ENCODE data around the gene NSA2. TPM values are rescaled to one million over a fixed set of nuclear protein-coding genes. Genes with fewer than 3 reads are reported as not detected.

NSA2 gene
- total and polyA plus RNA-seq, 9 of the 15 experiments (the other 6 are each of a cell fraction or from before 2014, with no cell fraction given): 60.2 to 246 (median 183) TPM

DNA sequence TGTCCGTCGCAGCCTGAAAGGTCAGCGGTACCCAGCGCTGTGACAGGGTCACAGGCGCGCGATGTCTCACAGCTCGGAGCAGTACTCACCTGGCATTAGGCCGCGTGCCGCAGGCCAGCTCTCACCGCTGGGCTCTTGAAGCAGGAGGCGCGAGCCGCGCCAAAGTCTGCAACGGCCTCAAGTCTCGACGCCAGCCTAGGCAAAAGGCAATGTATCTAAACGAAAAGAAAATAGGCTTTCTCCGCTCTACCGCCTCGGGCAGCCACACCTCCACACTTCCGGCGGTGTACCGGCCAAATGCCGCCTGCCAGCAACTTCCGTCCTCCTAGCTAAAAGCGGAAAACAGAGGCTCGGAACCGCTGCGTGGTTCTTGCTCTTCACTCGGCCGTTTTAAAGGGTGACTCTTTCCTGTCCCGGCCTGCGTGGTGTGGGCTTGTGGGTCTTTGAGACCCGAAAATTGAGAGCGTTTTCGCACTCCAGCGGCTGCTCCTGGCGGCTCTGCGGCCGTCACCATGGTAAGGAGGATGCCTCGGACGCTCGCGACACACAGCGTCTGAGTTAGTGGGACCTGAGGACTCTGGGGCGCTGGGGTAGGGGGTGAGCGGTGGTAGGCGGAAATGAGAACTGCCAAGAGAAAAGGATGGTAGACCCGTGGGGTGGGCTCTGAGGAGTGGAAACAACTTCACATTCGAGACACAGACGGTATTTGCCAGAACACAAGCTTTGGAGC lies at the start of gene NSA2, which contains the start of gene GFM2 (continued):
- TF ChIP-seq CTBP1 (IDR thresholded peaks at IDR 0.05; ENCODE audit: borderline replicate concordance) (peak; percentile 88; the same call in 1 of the 2 replicates), BCL6 (CRISPR knock-in tag; IDR thresholded peaks at IDR 0.05) (no peak), CBX5 (IDR thresholded peaks at IDR 0.05; ENCODE audit: borderline replicate concordance, low read depth) (no peak), PKNOX1 (IDR thresholded peaks at IDR 0.05) (peak; percentile 76), TRIM24 (IDR thresholded peaks at IDR 0.05) (peak in 1 of 2 experiments; percentile 99; a peak in 2 of 4 replicates), CREB1 (IDR thresholded peaks at IDR 0.05) (no peak), CREB1 (CRISPR knock-in tag; IDR thresholded peaks at IDR 0.05) (peak; percentile 75), HBP1 (CRISPR knock-in tag; IDR thresholded peaks at IDR 0.05) (0 out of 2 replicates have a peak, but pooled peaks have one; percentile 8), TAF7 (tag; IDR thresholded peaks at IDR 0.05) (peak; percentile 71; the same call in 1 of the 2 replicates), MAFK (IDR thresholded peaks at IDR 0.05; ENCODE audit: low read length) (0 out of 2 replicates have a peak, but pooled peaks have one; percentile 8), KLF13 (tag; IDR thresholded peaks at IDR 0.05; ENCODE audit: borderline replicate concordance, low read depth) (peak; percentile 41; the same call in 1 of the 2 replicates), MAX (CRISPR knock-in tag; IDR thresholded peaks at IDR 0.05) (peak; percentile 79; the same call in 1 of the 2 replicates), IFI16 (CRISPR knock-in tag; IDR thresholded peaks at IDR 0.05) (no peak), ZNF175 (CRISPR knock-in tag; IDR thresholded peaks at IDR 0.05; ENCODE audit: low read depth) (peak; percentile 59; the same call in 1 of the 2 replicates), POLR2B (IDR thresholded peaks at IDR 0.05; ENCODE audit: low read depth, partially characterized antibody) (peak; percentile 68), ZNF830 (CRISPR knock-in tag; IDR thresholded peaks at IDR 0.05) (no peak), SRF (CRISPR knock-in tag; IDR thresholded peaks at IDR 0.05) (0 out of 4 replicates have a peak, but pooled peaks of 1 of the 2 experiments have one; percentile 29), CC2D1A (IDR thresholded peaks at IDR 0.05) (0 out of 2 replicates have a peak, but pooled peaks have one; percentile 27), ETV1 (tag; conservative IDR thresholded peaks at IDR 0.05; ENCODE audit: low read depth) (peak; percentile 98)
- TF ChIP-seq, protein P1, sequence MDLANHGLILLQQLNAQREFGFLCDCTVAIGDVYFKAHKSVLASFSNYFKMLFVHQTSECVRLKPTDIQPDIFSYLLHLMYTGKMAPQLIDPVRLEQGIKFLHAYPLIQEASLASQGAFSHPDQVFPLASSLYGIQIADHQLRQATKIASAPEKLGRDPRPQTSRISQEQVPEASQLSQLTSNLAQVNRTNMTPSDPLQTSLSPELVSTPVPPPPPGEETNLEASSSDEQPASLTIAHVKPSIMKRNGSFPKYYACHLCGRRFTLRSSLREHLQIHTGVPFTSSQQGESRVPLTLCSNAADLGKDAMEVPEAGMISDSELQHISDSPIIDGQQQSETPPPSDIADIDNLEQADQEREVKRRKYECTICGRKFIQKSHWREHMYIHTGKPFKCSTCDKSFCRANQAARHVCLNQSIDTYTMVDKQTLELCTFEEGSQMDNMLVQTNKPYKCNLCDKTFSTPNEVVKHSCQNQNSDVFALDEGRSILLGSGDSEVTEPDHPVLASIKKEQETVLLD (IDR thresholded peaks at IDR 0.05): 0 out of 2 replicates have a peak, but pooled peaks have one; percentile 37
- TF ChIP-seq, protein P2, sequence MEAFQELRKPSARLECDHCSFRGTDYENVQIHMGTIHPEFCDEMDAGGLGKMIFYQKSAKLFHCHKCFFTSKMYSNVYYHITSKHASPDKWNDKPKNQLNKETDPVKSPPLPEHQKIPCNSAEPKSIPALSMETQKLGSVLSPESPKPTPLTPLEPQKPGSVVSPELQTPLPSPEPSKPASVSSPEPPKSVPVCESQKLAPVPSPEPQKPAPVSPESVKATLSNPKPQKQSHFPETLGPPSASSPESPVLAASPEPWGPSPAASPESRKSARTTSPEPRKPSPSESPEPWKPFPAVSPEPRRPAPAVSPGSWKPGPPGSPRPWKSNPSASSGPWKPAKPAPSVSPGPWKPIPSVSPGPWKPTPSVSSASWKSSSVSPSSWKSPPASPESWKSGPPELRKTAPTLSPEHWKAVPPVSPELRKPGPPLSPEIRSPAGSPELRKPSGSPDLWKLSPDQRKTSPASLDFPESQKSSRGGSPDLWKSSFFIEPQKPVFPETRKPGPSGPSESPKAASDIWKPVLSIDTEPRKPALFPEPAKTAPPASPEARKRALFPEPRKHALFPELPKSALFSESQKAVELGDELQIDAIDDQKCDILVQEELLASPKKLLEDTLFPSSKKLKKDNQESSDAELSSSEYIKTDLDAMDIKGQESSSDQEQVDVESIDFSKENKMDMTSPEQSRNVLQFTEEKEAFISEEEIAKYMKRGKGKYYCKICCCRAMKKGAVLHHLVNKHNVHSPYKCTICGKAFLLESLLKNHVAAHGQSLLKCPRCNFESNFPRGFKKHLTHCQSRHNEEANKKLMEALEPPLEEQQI (IDR thresholded peaks at IDR 0.05): peak; percentile 60; the same call in 1 of the 2 replicates

Data from K562 (cell line).